HG03520 (cell line): Measurements from ENCODE around the gene GPHN.
"Not testable (repeated sequence)": the region's sequence is repeated elsewhere in the genome, so short reads cannot be mapped to it uniquely, and the experiment has no call there.

ENCODE experiments used
- ATAC-seq: cut with Tn5 transposase; IDR thresholded peaks from one replicate; pipeline ENCODE4 v1.9.1; 2021; ENCODE audit warnings: mild to moderate bottlenecking, moderate library complexity; ENCODE audit not compliant: unreplicated experiment

GPHN gene

GRCh38 chr14:67016856-67017255 is 508.9 kb downstream of the GPHN start:
- ATAC-seq = no peak

GRCh38 chr14:67018720-67019119 is 510.8 kb downstream of the GPHN start:
- no peak for ATAC-seq

- ATAC-seq = no peak
These were observed 511.8 kb downstream of the GPHN start for GRCh38 chr14:67019796-67020195.

- ATAC-seq = no peak
These were observed 524.2 kb downstream of the GPHN start for GRCh38 chr14:67031920-67032774.

- ATAC-seq = no peak
These were observed 537.5 kb downstream of the GPHN start for GRCh38 chr14:67045440-67045839.

- ATAC-seq = no peak
These were observed 542.9 kb downstream of the GPHN start for GRCh38 chr14:67050896-67051295.

- no peak for ATAC-seq
These were observed 548.7 kb downstream of the GPHN start for GRCh38 chr14:67056684-67057083.

GRCh38 chr14:67059596-67059995 is 551.6 kb downstream of the GPHN start:
- no peak for ATAC-seq

- ATAC-seq = no peak
These were observed 552.6 kb downstream of the GPHN start for GRCh38 chr14:67060546-67060945.

- not testable (repeated sequence) for ATAC-seq
These were observed 559.3 kb downstream of the GPHN start for GRCh38 chr14:67067070-67067814.

GRCh38 chr14:67068251-67068650 is 560.3 kb downstream of the GPHN start:
- no peak for ATAC-seq

GRCh38 chr14:67071506-67071905 is 563.6 kb downstream of the GPHN start:
- ATAC-seq = no peak

GRCh38 chr14:67077921-67078320 is 570.0 kb downstream of the GPHN start:
- no peak for ATAC-seq

- ATAC-seq = no peak
These were observed 571.9 kb downstream of the GPHN start for GRCh38 chr14:67079846-67080245.

- no peak for ATAC-seq
These were observed 600.3 kb downstream of the GPHN start for GRCh38 chr14:67108230-67108629.

- no peak for ATAC-seq
These were observed 603.1 kb downstream of the GPHN start for GRCh38 chr14:67111022-67111421.

GRCh38 chr14:67112344-67112743 is 604.4 kb downstream of the GPHN start:
- no peak for ATAC-seq

- ATAC-seq = no peak
These were observed 619.2 kb downstream of the GPHN start for GRCh38 chr14:67127174-67127573.

- no peak for ATAC-seq
These were observed 621.8 kb downstream of the GPHN start for GRCh38 chr14:67129768-67130167.

- ATAC-seq = no peak
These were observed 623.7 kb downstream of the GPHN start for GRCh38 chr14:67131691-67132090.

GRCh38 chr14:67133144-67133543 is 625.2 kb downstream of the GPHN start:
- ATAC-seq = no peak
